A673 (cell line): ENCODE measurements around the gene PGP. TPM values are rescaled to one million over a fixed set of nuclear protein-coding genes. Genes with fewer than 3 reads are reported as not detected.

Experiments used
- BruUV-seq: library from RNA; stranded (reverse); fragments of 400-500 nt; replicated peaks from 2 replicates; lab custom pipeline; 2021; lab: Mats Ljungman, UMichigan
- CTCF ChIA-PET: fragments of 300-600 bp; sonication (Branson Sonifier 250); formaldehyde crosslinking; loops from one replicate; lab custom pipeline; 2022; ENCODE audit warnings: antibody characterized with exemption; lab: Charles Lee
- POLR2A ChIA-PET: fragments of 300-600 bp; sonication (Branson Sonifier 250); formaldehyde crosslinking; loops from one replicate; lab custom pipeline; 2022; ENCODE audit warnings: antibody characterized with exemption; ENCODE audit not compliant: low non-redundant PET; lab: Charles Lee
- DNase-seq: peaks from one replicate; pipeline ENCODE4 v3.0.0-alpha.2; 2015; ENCODE audit warnings: low spot score
- H3K27ac ChIP-seq: fragments of 200-600 bp; sonication (generic); 2 replicates; pipeline ENCODE4 v1.5.1; 2016; ENCODE audit warnings: mixed run types, low read depth, mild to moderate bottlenecking, mixed read lengths, antibody characterized with exemption, low read length; ENCODE audit not compliant: poor library complexity, severe bottlenecking
- H3K27me3 ChIP-seq: fragments of 200-600 bp; sonication (generic); replicated peaks from 2 replicates; pipeline ENCODE4 v1.6.1; 2017; ENCODE audit warnings: mixed run types, low read depth, mild to moderate bottlenecking, mixed read lengths, antibody characterized with exemption, low read length; ENCODE audit not compliant: insufficient read depth, poor library complexity
- H3K36me3 ChIP-seq: fragments of 200-600 bp; sonication (generic); 2 replicates; pipeline ENCODE4 v1.6.1; 2016; ENCODE audit warnings: mixed run types, mild to moderate bottlenecking, mixed read lengths, antibody characterized with exemption, low read length; ENCODE audit not compliant: insufficient read depth, poor library complexity, severe bottlenecking
- H3K4me1 ChIP-seq: fragments of 200-600 bp; sonication (generic); 2 replicates; pipeline ENCODE4 v1.6.1; 2017; ENCODE audit warnings: mixed run types, mild to moderate bottlenecking, mixed read lengths, antibody characterized with exemption, low read length; ENCODE audit not compliant: insufficient read depth, poor library complexity, severe bottlenecking
- H3K4me3 ChIP-seq: fragments of 200-600 bp; sonication (generic); 2 replicates; pipeline ENCODE4 v1.5.1; 2016; ENCODE audit warnings: low read depth, mixed run types, mild to moderate bottlenecking, mixed read lengths, low read length; ENCODE audit not compliant: poor library complexity, severe bottlenecking
- H3K9me3 ChIP-seq: fragments of 200-600 bp; sonication (generic); 2 replicates; pipeline ENCODE4 v1.6.1; 2016; ENCODE audit warnings: mixed run types, low read depth, mild to moderate bottlenecking, mixed read lengths, antibody characterized with exemption, low read length; ENCODE audit not compliant: poor library complexity, severe bottlenecking
- CTCF ChIP-seq: fragments of 300-800, 200-600 bp; sonication (generic); conservative IDR thresholded peaks from 2 replicates; pipeline ENCODE4 v1.5.1; 2017; ENCODE audit warnings: low read depth, mild to moderate bottlenecking, antibody characterized with exemption, low read length, moderate library complexity, mixed read lengths
- EZH2 ChIP-seq: fragments of 200-600 bp; sonication (generic); IDR thresholded peaks from 2 replicates; pipeline ENCODE4 v1.6.1; 2017; ENCODE audit warnings: borderline replicate concordance, low read depth, mild to moderate bottlenecking, mixed read lengths, antibody characterized with exemption, low read length; ENCODE audit not compliant: poor library complexity, severe bottlenecking
- intact Hi-C: fragments of 100-400 bp; cut with micrococcal nuclease; formaldehyde crosslinking; loops from one replicate; pipeline ENCODE4 v1.10.0; 2022; ENCODE audit not compliant: unreplicated experiment
- total RNA-seq: library from RNA; stranded (reverse); gene quantifications from 2 replicates; pipeline ENCODE4 v1.2.3, GENCODE V29; 2021

Gene PGP
- total RNA-seq, 1 experiment from 2014 or later: 26.5 TPM

DNA sequence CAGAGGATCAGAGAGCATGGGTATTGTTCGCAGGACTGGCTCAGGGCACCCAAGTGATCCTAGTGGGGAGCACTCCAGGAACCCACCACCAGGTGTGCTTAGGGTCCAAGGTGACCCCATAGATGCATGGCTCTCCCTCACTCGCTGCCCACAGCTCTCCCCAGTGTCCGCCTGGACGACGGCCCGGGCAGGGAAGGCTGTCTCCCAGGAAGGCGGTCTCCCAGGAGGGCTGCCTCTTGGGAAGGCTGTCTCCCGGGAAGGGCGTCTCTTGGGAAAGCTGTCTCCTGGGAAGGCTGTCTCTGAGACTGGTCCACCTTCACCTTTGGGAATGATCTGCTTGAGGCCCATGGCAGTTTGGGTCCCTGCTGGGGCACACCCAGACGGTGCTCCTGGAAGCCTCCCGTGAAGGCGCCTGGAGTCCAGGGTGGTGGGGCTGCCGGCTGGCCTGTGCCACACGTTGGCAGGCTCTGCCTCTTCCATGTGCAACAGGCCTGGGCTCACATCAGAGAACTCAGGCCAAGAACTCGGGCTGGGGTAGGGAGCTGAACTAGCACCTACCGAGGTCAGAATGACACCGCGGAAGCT, 31.8 kb upstream of the PGP start:
- Histone ChIP-seq H3K27ac (no peak overlapping the region), H3K36me3 (peaks cover 43% of the 10 kb centered on the region), H3K9me3 (no peaks in the 10 kb centered on the region), H3K4me3 (no peak overlapping the region), H3K4me1 (peaks cover 11% of the 10 kb centered on the region), H3K27me3 (no peaks in the 10 kb centered on the region)
- TF ChIP-seq CTCF: no peak
- no peak for TF ChIP-seq EZH2
- no TSS peak for BruUV-seq
- POLR2A ChIA-PET: interaction anchor here (0.6 kb wide), 1 partner anchor 419 kb away, joined by 10 read pairs; no protein-coding TSS in a partner anchor
- CTCF ChIA-PET: no interaction called here
- DNase-seq: no peak
- intact Hi-C loops: no loop called here

GRCh38 chr16:2244926-2245795, 30.5 kb upstream of the PGP start:
- intact Hi-C loops: no loop called here
- Histone ChIP-seq H3K4me3 (no peak overlapping the region), H3K27ac (no peak overlapping the region), H3K36me3 (peaks cover 43% of the 10 kb centered on the region), H3K4me1 (peaks cover 6% of the 10 kb centered on the region), H3K27me3 (no peaks in the 10 kb centered on the region), H3K9me3 (no peaks in the 10 kb centered on the region)
- CTCF ChIA-PET: no interaction called here
- TF ChIP-seq EZH2 (no peak), CTCF (no peak)
- no peak for DNase-seq
- no TSS peak for BruUV-seq
- POLR2A ChIA-PET: no interaction called here

GRCh38 chr16:2244301-2244700, 29.7 kb upstream of the PGP start:
- BruUV-seq: no TSS peak

More at GRCh38 chr16:2244301-2244700, 29.7 kb upstream of the PGP start:
- no peak overlapping the region for H3K27ac ChIP-seq
- ChIA-PET POLR2A (no interaction called here), CTCF (no interaction called here)
- no peaks in the 10 kb centered on the region for H3K4me1 ChIP-seq
- no peaks in the 10 kb centered on the region for H3K27me3 ChIP-seq
- H3K9me3 ChIP-seq: no peaks in the 10 kb centered on the region
- no peak overlapping the region for H3K4me3 ChIP-seq
- TF ChIP-seq EZH2 (no peak), CTCF (no peak)
- intact Hi-C loops: no loop called here
- no peak for DNase-seq
- peaks cover 48% of the 10 kb centered on the region for H3K36me3 ChIP-seq
